Raji (cell line): Measurements from ENCODE around the gene TXNL4B.

Experiments used
- POLR2A ChIP-seq: IDR thresholded peaks from 2 replicates; pipeline ENCODE4 v1.6.1; 2011; ENCODE audit warnings: low read depth, low read length, control low read depth; ENCODE audit not compliant: insufficient read depth

TXNL4B gene

DNA sequence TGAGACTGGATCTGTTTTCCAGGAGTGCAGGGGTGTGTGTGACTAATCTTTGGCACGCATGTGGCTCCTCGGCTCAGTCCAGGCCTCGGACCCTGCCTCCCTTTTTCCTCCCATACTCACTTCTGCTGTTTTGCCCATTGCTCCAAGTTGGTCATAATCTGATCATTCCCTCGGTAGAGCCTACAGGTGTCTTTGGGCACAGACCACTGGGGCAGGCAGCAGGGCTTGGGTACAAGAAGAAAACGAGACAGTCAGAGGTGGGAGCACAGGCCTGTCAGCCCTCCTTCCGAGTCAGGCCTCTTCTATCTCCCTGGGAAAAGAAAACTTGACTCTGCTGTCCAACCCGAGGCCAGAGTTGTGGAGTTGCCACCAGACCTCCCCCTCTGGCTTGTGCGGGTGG is 30.0 kb upstream of the TXNL4B start:
- TF ChIP-seq POLR2A = no peak

DNA sequence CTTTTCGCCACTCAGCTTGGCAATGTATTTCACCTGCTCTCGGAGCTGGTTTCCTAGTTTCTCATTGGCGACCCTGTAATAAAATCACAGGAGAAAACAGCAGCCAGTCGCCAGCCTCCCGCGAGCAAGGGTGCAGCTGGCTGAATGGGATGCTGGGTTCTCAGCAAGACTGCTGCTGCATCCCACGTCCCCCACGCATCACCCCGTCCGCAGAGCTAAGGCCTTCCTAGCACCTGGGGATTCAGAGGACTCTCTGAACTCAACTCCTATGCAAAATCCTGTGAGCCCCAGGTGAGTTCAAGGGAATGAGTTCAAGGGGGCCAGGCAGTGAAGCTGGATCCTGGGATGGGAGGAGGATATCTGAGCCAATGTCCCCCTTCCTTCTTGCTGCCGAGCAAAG is 29.5 kb upstream of the TXNL4B start:
- no peak for TF ChIP-seq POLR2A

DNA sequence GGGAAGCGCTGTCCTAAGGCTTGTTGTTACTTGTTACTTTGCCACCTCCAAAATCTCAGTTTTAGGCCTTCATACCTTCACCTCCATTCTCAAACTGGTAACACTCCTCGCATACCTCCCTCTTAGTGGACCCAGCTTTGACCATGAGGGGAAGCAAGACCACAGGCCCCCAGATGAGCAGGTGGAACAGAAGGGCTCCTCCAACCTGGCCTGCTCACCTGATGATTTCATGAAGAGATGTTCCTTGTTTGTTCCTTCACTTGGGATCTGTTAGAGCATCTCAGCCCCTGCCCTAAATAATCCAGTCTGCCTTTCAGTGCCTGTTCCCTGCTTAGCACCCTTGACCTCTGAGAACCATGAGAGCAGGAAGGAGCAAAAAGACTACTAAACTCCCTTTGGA is 28.9 kb upstream of the TXNL4B start:
- no peak for TF ChIP-seq POLR2A

DNA sequence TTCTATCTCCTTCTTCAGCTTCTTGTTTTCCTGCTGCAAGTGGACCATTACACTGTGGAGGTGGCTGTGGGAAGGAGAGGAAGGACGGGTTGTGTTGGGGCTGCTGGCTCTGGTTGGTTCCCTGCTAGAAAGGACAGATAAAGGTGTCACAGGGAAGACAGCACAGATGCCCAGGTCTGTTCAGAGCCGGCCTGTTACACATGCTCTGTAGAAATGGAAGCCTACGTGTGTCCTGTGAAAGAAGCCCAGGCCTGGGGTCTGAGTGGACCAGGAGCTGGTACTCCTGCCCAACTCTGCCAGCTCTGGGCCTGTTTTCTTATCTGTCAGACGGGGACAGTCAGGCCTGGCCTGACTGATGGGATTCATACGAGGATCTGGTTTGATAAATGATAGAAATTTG is 26.6 kb upstream of the TXNL4B start:
- no peak for TF ChIP-seq POLR2A

DNA sequence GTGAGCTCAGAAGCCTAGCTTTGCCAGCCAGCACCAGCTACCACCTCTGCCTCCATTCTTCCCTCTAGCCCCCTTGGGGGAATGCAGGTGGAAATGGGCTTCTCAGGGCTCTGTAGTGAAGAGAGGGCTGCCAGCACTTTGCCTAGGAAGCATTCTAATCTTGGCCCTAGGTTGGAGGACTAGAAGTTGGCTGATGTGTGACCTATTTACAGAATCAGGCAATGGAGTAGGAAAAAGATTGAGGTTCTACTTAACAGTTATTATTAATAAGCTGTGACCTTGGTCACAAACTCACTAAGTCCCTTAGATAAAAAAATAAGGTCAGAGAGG is 20.2 kb upstream of the TXNL4B start:
- TF ChIP-seq POLR2A = no peak

DNA sequence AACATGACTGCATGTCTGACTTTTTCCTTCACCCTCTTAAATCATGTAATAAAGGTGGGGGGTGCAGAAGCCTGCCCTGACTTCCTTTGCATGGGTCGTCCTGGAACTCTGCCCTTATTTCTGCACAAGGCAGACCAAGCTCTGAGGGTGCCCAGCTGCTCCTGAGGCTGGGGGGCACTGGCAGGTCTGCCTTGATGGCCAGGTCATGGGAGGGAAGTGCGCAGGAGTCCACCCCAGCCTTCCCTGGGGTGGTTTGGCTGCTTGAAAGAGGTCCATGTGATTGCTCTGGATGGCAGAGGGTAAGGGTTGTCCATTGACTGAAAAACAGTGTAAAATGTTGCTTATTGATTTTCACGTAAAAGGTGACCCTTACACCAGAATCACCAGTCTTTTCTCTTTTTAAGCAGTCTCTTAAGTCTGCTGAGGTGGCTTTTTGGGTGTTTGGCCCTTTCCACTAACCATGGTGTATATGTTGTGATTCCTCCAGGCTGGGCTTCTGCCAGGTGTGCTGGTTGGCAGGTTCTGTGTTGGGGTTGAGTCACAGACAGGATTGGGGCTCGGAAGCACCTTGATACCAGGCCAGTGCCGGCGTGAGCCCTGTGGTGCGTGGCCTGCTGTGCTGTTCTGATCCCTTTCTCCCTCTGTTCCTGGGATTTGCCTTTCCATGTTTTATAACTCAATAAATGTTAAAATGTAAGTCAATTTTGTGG is 19.6 kb upstream of the TXNL4B start:
- TF ChIP-seq POLR2A = no peak

DNA sequence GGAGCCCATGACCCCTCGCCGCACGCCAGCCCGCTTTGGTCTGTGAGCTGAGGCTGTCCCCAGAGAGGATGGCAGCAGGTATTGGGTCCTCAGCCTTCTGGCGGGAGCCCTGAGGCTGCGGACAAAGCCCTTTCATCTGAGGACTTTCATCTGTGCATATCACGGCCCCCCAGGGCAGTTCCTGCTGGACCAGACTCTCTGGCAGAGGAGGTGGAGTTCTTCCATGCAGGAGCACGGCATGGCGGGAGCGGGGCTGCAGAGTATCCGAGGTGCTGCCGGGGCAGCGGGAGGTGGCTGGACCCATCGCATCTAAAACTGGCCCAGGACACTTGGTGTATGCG is 19.0 kb upstream of the TXNL4B start:
- no peak for TF ChIP-seq POLR2A

DNA sequence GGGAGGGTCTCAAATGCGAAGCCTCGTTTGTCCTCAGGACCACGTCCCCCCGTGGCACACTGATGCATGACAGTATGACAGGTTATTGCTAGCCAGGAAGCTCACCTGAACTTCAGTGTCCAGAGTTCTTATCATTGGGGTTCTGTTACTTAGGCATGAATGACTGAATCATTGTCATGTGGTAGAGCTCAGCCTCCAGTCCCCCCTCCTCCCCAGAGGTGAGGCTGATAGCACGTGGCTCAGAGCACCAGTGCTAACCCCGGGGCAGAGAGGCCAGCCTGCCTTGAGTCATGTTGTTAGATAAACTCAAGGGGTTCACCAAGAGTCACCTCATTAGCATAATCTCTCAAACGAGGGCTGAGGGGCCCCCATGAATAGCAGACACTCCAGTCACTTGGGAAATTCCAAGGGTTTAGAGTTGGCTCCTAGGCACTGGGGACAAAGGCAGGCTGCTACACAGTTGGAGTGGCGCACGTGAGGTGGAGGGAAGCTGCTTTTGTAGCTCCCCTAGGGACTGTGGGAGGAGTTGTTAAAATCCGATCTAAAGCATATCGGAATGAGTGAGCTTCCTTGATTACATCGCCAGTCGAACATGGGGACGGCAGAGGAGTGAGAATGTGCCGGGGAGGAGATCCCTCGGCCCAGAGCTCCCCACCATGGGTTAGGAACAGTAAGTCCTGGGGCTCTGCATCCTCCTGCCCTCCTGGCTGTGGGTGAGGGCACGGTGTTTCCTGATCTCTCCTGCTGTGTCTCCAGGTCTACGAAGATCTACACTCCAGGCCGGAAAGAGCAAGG is 18.4 kb upstream of the TXNL4B start:
- TF ChIP-seq POLR2A = no peak

DNA sequence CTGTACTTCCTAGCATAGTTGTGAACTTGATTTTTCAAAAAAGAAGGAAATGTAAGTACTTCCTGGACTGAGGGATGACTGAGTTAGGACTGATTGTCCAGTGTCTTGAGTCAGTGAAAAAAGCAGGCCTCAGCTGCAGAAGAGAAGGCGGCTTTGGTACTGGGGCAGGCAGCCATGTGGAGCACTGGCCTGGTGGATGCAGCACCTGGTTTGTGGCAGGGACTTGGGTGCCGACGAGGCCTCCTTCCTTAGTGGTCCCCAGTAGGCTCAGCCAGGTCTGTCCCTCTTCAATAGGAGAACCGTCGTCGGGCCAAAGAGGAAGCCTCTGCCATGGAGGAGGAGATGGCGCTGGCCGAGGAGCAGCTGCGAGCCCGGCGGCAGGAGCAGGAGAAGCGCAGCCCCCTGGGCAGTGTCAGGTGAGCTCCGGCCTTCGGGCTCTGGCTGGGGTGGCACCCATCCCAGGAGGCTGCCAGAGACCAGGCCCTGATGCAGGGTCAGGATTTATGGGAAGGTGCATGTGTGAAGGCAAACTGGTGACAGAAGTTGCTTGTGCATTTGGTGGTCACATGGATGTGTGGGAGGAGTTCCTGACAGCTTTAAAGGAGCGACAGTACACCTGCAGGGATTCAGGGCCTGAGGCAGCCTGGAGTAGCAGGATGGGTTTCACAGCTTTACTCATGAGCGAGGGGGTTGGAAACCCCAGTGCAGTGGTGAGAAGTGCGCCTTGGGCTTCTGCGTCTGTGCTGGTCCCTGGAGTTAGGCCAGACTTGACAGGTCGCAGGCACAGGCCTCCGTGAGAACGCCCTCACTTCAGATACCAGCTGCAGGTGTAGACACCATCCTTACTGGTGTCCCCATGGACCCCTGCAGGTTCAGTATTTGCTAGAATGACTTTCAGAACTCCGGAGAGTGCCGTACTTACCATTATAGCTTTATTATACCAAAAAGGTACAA is 17.5 kb upstream of the TXNL4B start:
- TF ChIP-seq POLR2A = no peak

DNA sequence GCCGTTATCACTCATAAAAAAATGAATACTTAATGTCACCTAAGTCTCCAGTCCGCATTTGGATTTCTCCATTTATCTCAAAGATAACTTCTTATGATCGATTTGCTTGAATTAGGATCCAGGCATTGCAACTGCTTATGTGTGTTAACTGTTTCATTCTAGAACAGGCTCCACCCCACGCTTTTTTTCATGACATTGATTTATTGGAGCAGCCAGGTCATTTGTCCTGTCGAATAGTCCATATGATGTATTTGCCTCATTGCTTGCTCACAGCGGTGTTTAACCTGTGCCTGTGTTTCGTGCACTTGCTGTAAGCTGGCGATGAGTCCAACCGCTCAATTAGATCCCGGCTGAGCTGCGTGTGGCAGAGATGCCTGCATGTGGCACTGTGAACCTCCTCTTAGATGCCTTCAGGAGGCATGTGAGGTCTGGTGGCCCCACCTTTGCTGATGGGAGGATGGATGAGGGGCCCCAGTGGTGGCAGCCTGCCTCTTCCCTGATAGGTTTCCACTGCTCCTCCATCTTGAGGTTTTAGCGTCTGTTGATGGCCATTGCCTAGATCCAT is 16.6 kb upstream of the TXNL4B start:
- no peak for TF ChIP-seq POLR2A

DNA sequence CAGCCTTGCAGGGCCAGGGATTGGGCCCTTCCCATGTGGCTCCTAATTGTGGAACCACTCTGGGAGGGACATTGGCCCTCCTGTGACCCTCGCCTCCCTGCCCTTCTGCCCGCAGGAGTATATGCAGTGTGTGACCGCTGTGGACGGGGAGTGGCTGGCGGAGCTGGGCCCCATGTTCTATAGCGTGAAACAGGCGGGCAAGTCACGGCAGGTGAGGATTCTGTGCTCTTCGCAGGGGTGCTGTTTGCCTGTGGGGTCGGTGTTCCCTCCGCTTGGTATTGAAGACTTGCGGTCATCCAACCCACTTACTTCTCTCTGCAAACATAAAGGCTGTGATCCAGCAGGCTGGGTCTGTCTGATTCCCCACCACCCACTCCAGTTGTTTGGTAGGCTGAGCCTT is 15.9 kb upstream of the TXNL4B start:
- TF ChIP-seq POLR2A = no peak

DNA sequence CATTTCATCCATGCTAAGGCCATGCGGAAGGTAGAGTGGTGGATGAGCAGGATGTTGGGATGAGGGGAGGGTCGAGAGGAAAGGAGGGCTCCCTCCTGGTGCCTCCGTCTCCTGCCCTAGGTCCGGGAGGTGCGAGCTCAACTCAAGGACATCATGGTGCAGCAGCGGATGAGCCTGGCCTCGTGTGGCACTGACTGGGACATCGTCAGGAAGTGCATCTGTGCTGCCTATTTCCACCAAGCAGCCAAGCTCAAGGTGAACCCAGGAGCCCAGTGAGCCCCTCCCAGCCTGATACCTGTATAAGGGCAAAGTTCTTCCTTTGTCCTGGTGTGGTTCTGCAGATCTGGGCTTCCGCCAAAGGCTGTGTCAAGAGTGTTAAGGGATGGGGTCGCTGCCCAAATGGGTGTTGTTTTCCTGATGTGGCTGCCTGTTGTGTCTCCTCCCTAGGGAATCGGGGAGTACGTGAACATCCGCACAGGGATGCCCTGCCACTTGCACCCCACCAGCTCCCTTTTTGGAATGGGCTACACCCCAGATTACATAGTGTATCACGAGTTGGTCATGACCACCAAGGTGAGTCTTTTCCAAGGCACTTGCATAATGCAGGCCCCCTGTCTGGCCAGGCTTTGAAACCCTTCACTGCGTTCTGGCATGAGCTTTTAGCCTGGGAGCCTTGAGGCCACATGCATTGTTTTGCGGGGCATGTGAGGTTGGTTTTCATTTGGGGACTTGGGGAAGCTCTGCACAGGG is 15.1 kb upstream of the TXNL4B start:
- TF ChIP-seq POLR2A = no peak

DNA sequence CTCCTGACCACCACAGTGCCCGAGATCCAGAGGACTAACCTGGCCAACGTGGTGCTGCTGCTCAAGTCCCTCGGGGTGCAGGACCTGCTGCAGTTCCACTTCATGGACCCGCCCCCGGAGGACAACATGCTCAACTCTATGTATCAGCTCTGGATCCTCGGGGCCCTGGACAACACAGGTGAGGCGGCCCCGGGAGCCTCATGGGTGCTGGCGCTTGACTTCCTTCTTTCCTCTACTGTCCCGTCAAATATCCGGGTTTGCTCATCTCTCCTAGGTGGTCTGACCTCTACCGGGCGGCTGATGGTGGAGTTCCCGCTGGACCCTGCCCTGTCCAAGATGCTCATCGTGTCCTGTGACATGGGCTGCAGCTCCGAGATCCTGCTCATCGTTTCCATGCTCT is 14.0 kb upstream of the TXNL4B start:
- TF ChIP-seq POLR2A = no peak

DNA sequence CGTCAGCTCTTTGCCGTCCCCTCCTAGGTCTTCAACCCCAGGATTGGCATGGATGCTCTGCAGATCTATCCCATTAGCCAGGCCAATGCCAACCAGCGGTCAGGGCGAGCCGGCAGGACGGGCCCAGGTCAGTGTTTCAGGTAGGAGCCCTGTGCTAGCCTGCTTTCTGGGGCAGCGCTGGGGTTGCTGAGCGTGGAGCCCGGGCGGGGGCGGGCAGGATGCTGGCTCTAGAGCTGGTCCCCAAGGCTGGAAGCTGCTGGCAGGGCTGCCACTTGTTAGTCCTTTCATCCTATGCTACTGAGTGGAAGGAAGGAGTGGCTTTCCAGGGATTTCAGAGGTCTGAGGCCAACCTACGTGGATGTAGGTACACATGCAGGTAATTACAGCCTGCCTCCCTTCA is 12.6 kb upstream of the TXNL4B start:
- no peak for TF ChIP-seq POLR2A

DNA sequence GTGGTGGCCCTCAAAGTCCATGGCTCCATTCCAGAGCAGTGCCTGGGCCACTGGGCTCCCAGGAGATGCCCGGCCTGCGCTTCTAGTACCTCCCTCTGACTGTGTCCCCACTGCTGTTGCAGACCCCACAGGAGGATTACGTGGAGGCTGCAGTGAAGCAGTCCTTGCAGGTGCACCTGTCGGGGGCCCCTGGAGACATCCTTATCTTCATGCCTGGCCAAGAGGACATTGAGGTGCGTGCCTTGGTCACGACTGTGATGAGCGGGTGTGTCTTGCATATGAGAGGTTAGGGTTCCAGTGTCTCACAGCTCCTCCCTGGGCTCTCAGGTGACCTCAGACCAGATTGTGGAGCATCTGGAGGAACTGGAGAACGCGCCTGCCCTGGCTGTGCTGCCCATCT is 11.5 kb upstream of the TXNL4B start:
- no peak for TF ChIP-seq POLR2A

DNA sequence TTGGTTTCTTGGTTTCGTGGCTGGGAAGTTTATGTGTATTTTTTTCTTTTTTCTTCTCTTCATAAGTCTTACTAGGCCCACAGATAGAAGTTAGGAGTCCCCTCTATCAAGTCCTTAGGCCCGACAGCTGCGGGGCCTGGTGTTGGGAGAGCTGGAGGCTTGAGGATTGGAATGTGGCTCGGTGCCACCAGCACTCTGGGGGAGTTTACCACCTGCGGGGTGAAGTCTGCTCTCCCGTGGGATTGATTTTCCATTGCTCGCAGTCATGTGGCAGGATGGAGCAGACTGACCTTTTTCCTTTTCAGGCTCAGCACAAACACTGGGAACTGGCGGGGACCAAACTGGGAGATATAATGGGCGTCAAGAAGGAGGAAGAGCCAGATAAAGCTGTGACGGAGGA is 7.8 kb upstream of the TXNL4B start:
- TF ChIP-seq POLR2A = no peak
